Glutamatergic neuron (in vitro differentiated cells): Measurements from ENCODE around the gene IGFBP7. TPM values are rescaled to one million over a fixed set of nuclear protein-coding genes. Genes with fewer than 3 reads are reported as not detected.

Source experiments
- DNase-seq: peaks from one replicate; pipeline ENCODE4 v3.0.0; 2022
- H3K27ac Mint-ChIP-seq: one replicate; pipeline ENCODE4 v1.8.0; 2020; ENCODE audit warnings: mild to moderate bottlenecking, mixed read lengths, inconsistent platforms; ENCODE audit not compliant: unreplicated experiment
- H3K27me3 Mint-ChIP-seq: one replicate; pipeline ENCODE4 v1.8.0; 2020; ENCODE audit warnings: mild to moderate bottlenecking, moderate library complexity, mixed read lengths, inconsistent platforms; ENCODE audit not compliant: unreplicated experiment
- H3K36me3 Mint-ChIP-seq: one replicate; pipeline ENCODE4 v1.8.0; 2020; ENCODE audit warnings: mild to moderate bottlenecking, mixed read lengths, inconsistent platforms; ENCODE audit not compliant: unreplicated experiment
- H3K4me1 Mint-ChIP-seq: one replicate; pipeline ENCODE4 v1.8.0; 2020; ENCODE audit warnings: mild to moderate bottlenecking, low read depth, mixed read lengths, inconsistent platforms; ENCODE audit not compliant: unreplicated experiment
- H3K4me3 Mint-ChIP-seq: one replicate; pipeline ENCODE4 v1.8.0; 2020; ENCODE audit warnings: mild to moderate bottlenecking, mixed read lengths, inconsistent platforms; ENCODE audit not compliant: unreplicated experiment
- H3K9me3 Mint-ChIP-seq: one replicate; pipeline ENCODE4 v1.8.0; 2020; ENCODE audit warnings: mild to moderate bottlenecking, moderate library complexity, mixed read lengths, inconsistent platforms; ENCODE audit not compliant: unreplicated experiment
- total RNA-seq: library from RNA; stranded (reverse); fragmentation: NEBNext Ultra II Directional; extraction: Animal tissue kit (Norgen Biotek cat#: 25700); gene quantifications from one replicate; pipeline ENCODE4 v1.2.1, GENCODE V29; 2021; ENCODE audit not compliant: unreplicated experiment
- TF ChIP-seq, protein P1 (sequence below): fragments of 200-600 bp; sonication (generic); IDR thresholded peaks from one replicate; pipeline ENCODE4 v1.5.0; 2021; ENCODE audit not compliant: partially characterized antibody, unreplicated experiment

The IGFBP7 gene
- total RNA-seq, 1 donor from 2014 or later, result not detected

GRCh38 chr4:57040510-57040909 is 69.7 kb downstream of the IGFBP7 start:
- Mint-ChIP-seq H3K4me1 (peaks cover 4% of the 10 kb centered on the region), H3K9me3 (no peaks in the 10 kb centered on the region)

GRCh38 chr4:57039345-57039744 is 70.8 kb downstream of the IGFBP7 start:
- peaks cover 4% of the 10 kb centered on the region for H3K4me1 Mint-ChIP-seq
- H3K27me3 Mint-ChIP-seq, result peaks cover 3% of the 10 kb centered on the region
- no peaks in the 10 kb centered on the region for H3K9me3 Mint-ChIP-seq
- H3K36me3 Mint-ChIP-seq, result no peaks in the 10 kb centered on the region
- H3K27ac Mint-ChIP-seq, result no peak overlapping the region
- TF ChIP-seq, protein P1, sequence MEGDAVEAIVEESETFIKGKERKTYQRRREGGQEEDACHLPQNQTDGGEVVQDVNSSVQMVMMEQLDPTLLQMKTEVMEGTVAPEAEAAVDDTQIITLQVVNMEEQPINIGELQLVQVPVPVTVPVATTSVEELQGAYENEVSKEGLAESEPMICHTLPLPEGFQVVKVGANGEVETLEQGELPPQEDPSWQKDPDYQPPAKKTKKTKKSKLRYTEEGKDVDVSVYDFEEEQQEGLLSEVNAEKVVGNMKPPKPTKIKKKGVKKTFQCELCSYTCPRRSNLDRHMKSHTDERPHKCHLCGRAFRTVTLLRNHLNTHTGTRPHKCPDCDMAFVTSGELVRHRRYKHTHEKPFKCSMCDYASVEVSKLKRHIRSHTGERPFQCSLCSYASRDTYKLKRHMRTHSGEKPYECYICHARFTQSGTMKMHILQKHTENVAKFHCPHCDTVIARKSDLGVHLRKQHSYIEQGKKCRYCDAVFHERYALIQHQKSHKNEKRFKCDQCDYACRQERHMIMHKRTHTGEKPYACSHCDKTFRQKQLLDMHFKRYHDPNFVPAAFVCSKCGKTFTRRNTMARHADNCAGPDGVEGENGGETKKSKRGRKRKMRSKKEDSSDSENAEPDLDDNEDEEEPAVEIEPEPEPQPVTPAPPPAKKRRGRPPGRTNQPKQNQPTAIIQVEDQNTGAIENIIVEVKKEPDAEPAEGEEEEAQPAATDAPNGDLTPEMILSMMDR, result no peak
- no peak for DNase-seq
- H3K4me3 Mint-ChIP-seq, result no peak overlapping the region

More at GRCh38 chr4:57040510-57040909, 69.7 kb downstream of the IGFBP7 start:
- Mint-ChIP-seq H3K27me3 (peaks cover 3% of the 10 kb centered on the region), H3K27ac (no peak overlapping the region), H3K4me3 (no peak overlapping the region), H3K36me3 (no peaks in the 10 kb centered on the region)
- DNase-seq, result no peak
- TF ChIP-seq, protein P1, result no peak

GRCh38 chr4:57037982-57038604 is 72.1 kb downstream of the IGFBP7 start:
- no peaks in the 10 kb centered on the region for H3K36me3 Mint-ChIP-seq
- TF ChIP-seq, protein P1, result peak; percentile 73
- H3K4me1 Mint-ChIP-seq, result peaks cover 4% of the 10 kb centered on the region
- H3K27ac Mint-ChIP-seq, result no peak overlapping the region
- peak overlapping the region; percentile 28 for H3K4me3 Mint-ChIP-seq
- peak; percentile 89 for DNase-seq
- H3K9me3 Mint-ChIP-seq, result no peaks in the 10 kb centered on the region
- peaks cover 3% of the 10 kb centered on the region for H3K27me3 Mint-ChIP-seq

DNA sequence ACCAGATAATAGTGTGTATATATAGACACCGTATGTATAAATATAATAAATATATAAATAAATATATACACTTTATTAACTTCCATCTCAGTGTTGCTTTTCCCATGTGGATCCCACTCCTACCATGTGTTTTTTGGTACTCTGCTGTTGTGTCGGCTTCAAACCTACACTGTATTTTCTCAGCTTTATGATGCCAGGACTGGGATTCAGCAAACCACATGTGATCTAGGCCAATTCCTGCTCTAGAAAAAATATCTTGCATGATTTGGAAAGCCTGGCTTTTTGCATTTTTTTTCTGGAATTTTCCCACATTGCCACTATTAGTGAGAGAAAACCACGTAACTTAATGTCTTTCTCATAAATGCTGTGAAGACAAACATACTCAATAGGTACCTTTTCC is 75.7 kb downstream of the IGFBP7 start:
- Mint-ChIP-seq H3K4me1 (peaks cover 4% of the 10 kb centered on the region), H3K27ac (no peak overlapping the region), H3K36me3 (no peaks in the 10 kb centered on the region), H3K27me3 (peaks cover 3% of the 10 kb centered on the region), H3K9me3 (no peaks in the 10 kb centered on the region), H3K4me3 (no peak overlapping the region)
- TF ChIP-seq, protein P1, result no peak
- no peak for DNase-seq

GRCh38 chr4:57023104-57023503 is 87.1 kb downstream of the IGFBP7 start:
- peaks cover 1% of the 10 kb centered on the region for H3K27me3 Mint-ChIP-seq
- DNase-seq, result no peak
- no peak overlapping the region for H3K4me3 Mint-ChIP-seq
- H3K36me3 Mint-ChIP-seq, result no peaks in the 10 kb centered on the region
- TF ChIP-seq, protein P1, result no peak
- H3K4me1 Mint-ChIP-seq, result no peaks in the 10 kb centered on the region
- H3K27ac Mint-ChIP-seq, result no peak overlapping the region
- no peaks in the 10 kb centered on the region for H3K9me3 Mint-ChIP-seq
